ENCODE results near the gene GOT1.

DNA sequence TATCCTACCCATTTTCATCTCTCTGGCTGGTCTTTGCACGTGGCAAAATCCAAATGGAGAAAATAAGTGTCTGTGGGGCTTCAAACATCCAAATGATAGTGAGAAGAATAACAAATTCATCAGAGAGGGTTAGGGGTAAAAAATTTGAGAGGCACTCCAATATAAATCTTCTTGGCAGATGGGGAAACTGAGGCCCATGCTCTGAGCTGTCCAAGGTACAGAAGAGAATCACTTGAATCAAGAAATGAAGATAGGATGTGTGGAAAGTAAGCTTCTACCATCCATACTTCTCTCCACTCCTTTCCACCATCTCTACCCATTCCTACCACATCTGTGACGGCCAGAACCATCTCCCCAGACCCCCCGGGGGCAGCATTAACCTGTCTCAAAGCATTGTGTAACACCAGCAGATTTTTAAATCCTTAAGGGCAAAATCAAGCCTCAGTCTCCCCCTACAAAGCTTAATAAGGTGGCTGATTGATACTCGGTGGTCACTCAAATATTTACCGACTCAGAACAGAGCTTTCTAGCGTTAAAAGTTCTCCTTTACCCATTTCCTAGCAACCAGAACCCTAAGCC is 818 bp downstream of the GOT1 start:
- TF ChIP-seq, protein P1, sequence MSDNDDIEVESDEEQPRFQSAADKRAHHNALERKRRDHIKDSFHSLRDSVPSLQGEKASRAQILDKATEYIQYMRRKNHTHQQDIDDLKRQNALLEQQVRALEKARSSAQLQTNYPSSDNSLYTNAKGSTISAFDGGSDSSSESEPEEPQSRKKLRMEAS (IDR thresholded peaks at IDR 0.05; ENCODE audit: insufficient read depth, insufficient read length): no peak
- no peak for TF ChIP-seq FOS (IDR thresholded peaks at IDR 0.05; ENCODE audit: borderline replicate concordance, insufficient read depth, low read length)

Measured in endothelial cell of umbilical vein (primary cell).